OCI-LY1 (cell line): ENCODE measurements around the gene MYCBP2.

Experiments
- H2AFZ ChIP-seq: fragments of 200-600 bp; sonication (generic), shearing (Covaris generic); 2 replicates; pipeline ENCODE4 v1.6.0; 2014; ENCODE audit warnings: antibody characterized with exemption, mild to moderate bottlenecking, low read length
- H3F3A ChIP-seq: fragments of 200-600 bp; sonication (generic), shearing (Covaris generic); 2 replicates; pipeline ENCODE4 v1.6.0; 2014; ENCODE audit warnings: mild to moderate bottlenecking, antibody characterized with exemption, low read length, moderate library complexity; ENCODE audit not compliant: insufficient read depth
- H3K27ac ChIP-seq: fragments of 200-600 bp; sonication (generic); 2 replicates; pipeline ENCODE4 v1.5.1; 2014; ENCODE audit warnings: low read length, mixed run types, mild to moderate bottlenecking, low read depth; ENCODE audit not compliant: poor library complexity, severe bottlenecking
- H3K27me3 ChIP-seq: fragments of 200-600 bp; sonication (generic); 2 replicates; pipeline ENCODE4 v1.6.0; 2014; ENCODE audit warnings: antibody characterized with exemption, mild to moderate bottlenecking, low read length, moderate library complexity; ENCODE audit not compliant: insufficient read depth
- H3K36me3 ChIP-seq: fragments of 200-600 bp; sonication (generic); 2 replicates; pipeline ENCODE4 v1.6.1; 2014; ENCODE audit warnings: mild to moderate bottlenecking, antibody characterized with exemption, low read length, moderate library complexity, mixed read lengths; ENCODE audit not compliant: insufficient read depth
- H3K4me1 ChIP-seq: fragments of 200-600 bp; sonication (generic); 2 replicates; pipeline ENCODE4 v1.5.1; 2014; ENCODE audit warnings: mild to moderate bottlenecking, low read length, moderate library complexity; ENCODE audit not compliant: insufficient read depth, severe bottlenecking
- H3K4me2 ChIP-seq: fragments of 200-600 bp; sonication (generic), shearing (Covaris generic); 2 replicates; pipeline ENCODE4 v1.6.1; 2014; ENCODE audit warnings: low read length
- H3K4me3 ChIP-seq: fragments of 200-600 bp; sonication (generic); 2 replicates; pipeline ENCODE4 v1.5.1; 2014; ENCODE audit warnings: low read length, low read depth, mild to moderate bottlenecking, mixed read lengths; ENCODE audit not compliant: poor library complexity, severe bottlenecking
- H3K79me2 ChIP-seq: fragments of 200-600 bp; shearing (Covaris generic); 2 replicates; pipeline ENCODE4 v1.6.1; 2016; ENCODE audit warnings: mixed run types, low read length, mixed read lengths; ENCODE audit not compliant: insufficient read depth
- H3K9ac ChIP-seq: fragments of 200-600 bp; sonication (generic), shearing (Covaris generic); 2 replicates; pipeline ENCODE4 v1.6.1; 2014; ENCODE audit warnings: mild to moderate bottlenecking, low read length, mixed read lengths
- H3K9me2 ChIP-seq: fragments of 200-600 bp; sonication (generic), shearing (Covaris generic); 2 replicates; pipeline ENCODE4 v1.6.1; 2014; ENCODE audit warnings: low read depth, mild to moderate bottlenecking, low read length, mixed read lengths
- H3K9me3 ChIP-seq: fragments of 200-600 bp; shearing (Covaris generic); 2 replicates; pipeline ENCODE4 v1.6.1; 2014; ENCODE audit warnings: low read length, mixed read lengths
- H4K20me1 ChIP-seq: fragments of 200-600 bp; sonication (generic), shearing (Covaris generic); 2 replicates; pipeline ENCODE4 v1.6.0; 2016; ENCODE audit warnings: mild to moderate bottlenecking, low read length; ENCODE audit not compliant: insufficient read depth
- CTCF ChIP-seq: fragments of 200-600 bp; sonication (generic), shearing (Covaris generic); IDR thresholded peaks from 2 replicates; pipeline ENCODE4 v1.5.1; 2017; ENCODE audit warnings: mild to moderate bottlenecking, antibody characterized with exemption, low read length, moderate library complexity, mixed read lengths
- EZH2 ChIP-seq: fragments of 200-600 bp; sonication (generic), shearing (Covaris generic); IDR thresholded peaks from 2 replicates; pipeline ENCODE4 v1.8.0; 2017; ENCODE audit warnings: borderline replicate concordance, mixed run types, mild to moderate bottlenecking, antibody characterized with exemption, low read length, moderate library complexity, mixed read lengths

The MYCBP2 gene

GRCh38 chr13:77177646-77178045 lies 149.2 kb downstream of the MYCBP2 start:
- H3K27me3 ChIP-seq, result no peaks in the 10 kb centered on the region
- H4K20me1 ChIP-seq, result no peaks in the 10 kb centered on the region
- H3K9me2 ChIP-seq, result no peaks in the 10 kb centered on the region
- H3K36me3 ChIP-seq, result peaks cover 88% of the 10 kb centered on the region
- H3F3A ChIP-seq, result no peaks in the 10 kb centered on the region
- no peak overlapping the region for H3K9ac ChIP-seq
- no peak overlapping the region for H3K4me3 ChIP-seq
- no peaks in the 10 kb centered on the region; the same call in 1 of the 2 replicates for H3K9me3 ChIP-seq
- no peak overlapping the region for H3K27ac ChIP-seq
- no peaks in the 10 kb centered on the region for H3K4me1 ChIP-seq
- TF ChIP-seq CTCF (no peak), EZH2 (no peak)
- H3K79me2 ChIP-seq, result no peaks in the 10 kb centered on the region
- no peak overlapping the region for H3K4me2 ChIP-seq
- H2AFZ ChIP-seq, result no peak overlapping the region

- Histone ChIP-seq H3K9me3 (no peaks in the 10 kb centered on the region; the same call in 1 of the 2 replicates), H3F3A (no peaks in the 10 kb centered on the region), H3K36me3 (peaks cover 86% of the 10 kb centered on the region), H3K27ac (no peak overlapping the region), H4K20me1 (no peaks in the 10 kb centered on the region), H2AFZ (no peak overlapping the region), H3K9me2 (no peaks in the 10 kb centered on the region), H3K27me3 (no peaks in the 10 kb centered on the region), H3K9ac (no peak overlapping the region), H3K79me2 (no peaks in the 10 kb centered on the region), H3K4me2 (no peak overlapping the region), H3K4me3 (no peak overlapping the region), H3K4me1 (no peaks in the 10 kb centered on the region)
- no peak for TF ChIP-seq EZH2
- no peak for TF ChIP-seq CTCF
Measured at GRCh38 chr13:77176350-77176749, 150.5 kb downstream of the MYCBP2 start.

- Histone ChIP-seq H2AFZ (no peak overlapping the region), H3K9ac (no peak overlapping the region), H4K20me1 (no peaks in the 10 kb centered on the region), H3F3A (no peaks in the 10 kb centered on the region), H3K27me3 (no peaks in the 10 kb centered on the region), H3K36me3 (peaks cover 83% of the 10 kb centered on the region), H3K9me2 (no peaks in the 10 kb centered on the region), H3K4me1 (no peaks in the 10 kb centered on the region), H3K27ac (no peak overlapping the region), H3K4me3 (no peak overlapping the region), H3K79me2 (no peaks in the 10 kb centered on the region), H3K9me3 (no peaks in the 10 kb centered on the region; the same call in 1 of the 2 replicates), H3K4me2 (no peak overlapping the region)
- TF ChIP-seq CTCF (no peak), EZH2 (no peak)
Measured at GRCh38 chr13:77172650-77173049, 154.2 kb downstream of the MYCBP2 start.
